Fibroblast of lung (primary cell): ENCODE data around the gene TMPRSS3.

ENCODE experiments used
- CTCF ChIP-seq, 2 donors: IDR thresholded peaks in 1 of 2; conservative IDR thresholded peaks in 1 of 2; 1 replicate in 1 of 2; 2 replicates in 1 of 2; pipeline ENCODE4 v1.5.1; 2011 to 2012; ENCODE audit warnings: low read length in 2 of 2, control low read depth in 1 of 2, inconsistent platforms in 1 of 2, low read depth in 1 of 2, mild to moderate bottlenecking in 1 of 2
- EZH2 ChIP-seq: IDR thresholded peaks from 2 replicates; pipeline ENCODE4 v1.5.1; 2012; ENCODE audit warnings: low read length, control low read depth, mild to moderate bottlenecking; ENCODE audit errors: missing control alignments

GRCh38 chr21:42374457-42374856 is 21.4 kb downstream of the TMPRSS3 start:
- no peak for TF ChIP-seq CTCF (conservative IDR thresholded peaks at IDR 0.05 in 1 of 2, IDR thresholded peaks at IDR 0.05 in 1 of 2; ENCODE audit: low read depth in 1 of 2, low read length in 2 of 2)
- TF ChIP-seq EZH2, result no peak
